Measurements from ENCODE around the gene PKD1. TPM values are rescaled to one million over a fixed set of nuclear protein-coding genes. Genes with fewer than 3 reads are reported as not detected.
"Not testable (repeated sequence)": the region's sequence is repeated elsewhere in the genome, so short reads cannot be mapped to it uniquely, and the experiment has no call there.

PKD1 gene
- total RNA-seq, 3 donors from 2014 or later = 63.9 to 233 (median 80.8) TPM

DNA sequence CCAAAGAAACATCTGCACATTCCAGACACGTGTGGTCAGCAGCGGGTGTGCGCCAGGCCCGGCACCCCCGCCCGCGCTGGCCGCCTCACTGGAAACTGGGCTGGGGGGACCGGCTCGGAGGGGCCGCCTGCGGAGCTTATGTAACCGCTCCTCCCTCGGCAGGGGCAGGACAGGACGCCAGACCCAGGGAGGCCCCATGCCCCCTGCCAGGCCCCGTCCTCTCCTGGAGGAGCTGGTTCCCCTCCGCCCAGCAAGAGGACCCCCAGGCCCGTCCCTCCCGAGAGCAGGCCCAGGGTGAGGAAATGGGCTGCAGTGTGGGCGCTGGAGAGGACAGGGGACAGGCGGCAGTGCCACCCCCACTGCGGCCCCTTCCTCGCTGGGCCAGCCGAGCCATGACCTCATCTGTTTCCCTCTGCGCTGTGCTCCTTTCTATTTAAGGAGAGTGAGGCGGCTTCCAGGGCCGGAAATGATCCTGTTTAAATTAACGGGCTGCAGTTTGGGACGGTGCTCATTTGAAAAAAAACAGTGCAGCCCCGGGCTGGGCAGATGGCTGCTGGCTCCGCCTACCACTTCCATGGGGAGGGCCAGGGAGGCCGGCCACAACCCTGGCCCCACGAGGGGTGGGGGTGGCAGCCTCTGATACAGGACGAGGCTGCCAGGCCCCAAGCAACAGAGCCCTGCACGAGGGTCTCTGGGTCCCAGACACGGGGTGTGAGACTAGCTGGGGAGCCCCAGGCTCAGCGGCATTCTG, 10.8 kb downstream of the PKD1 start:
- ATAC-seq; H3K4me3 ChIP-seq; H3K36me3 ChIP-seq (ENCODE audit: low read depth); H3K9me3 ChIP-seq; intact Hi-C loops (cut with DNase I, micrococcal nuclease): not testable (repeated sequence)
- peaks cover 24% of the 10 kb centered on the region for H3K4me1 ChIP-seq (ENCODE audit: low read depth)
- peak in 2 of 3 donors; percentile 54 to 60 for DNase-seq

DNA sequence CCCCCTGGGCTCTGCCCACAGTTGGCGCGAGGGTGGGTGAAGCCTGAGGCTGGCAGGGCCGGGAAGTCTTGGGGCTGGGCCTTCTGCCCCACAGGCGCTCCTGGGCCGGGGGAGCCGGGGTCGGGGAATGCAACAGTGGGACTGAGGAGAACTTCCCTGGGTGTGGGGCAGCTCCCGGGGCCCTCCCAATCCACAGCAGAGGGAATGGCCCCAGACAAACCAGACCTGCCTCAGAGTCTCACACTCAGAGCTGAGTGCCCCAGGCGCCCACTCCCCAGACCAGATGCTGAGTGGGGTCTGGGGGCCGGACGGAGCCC, 11.4 kb downstream of the PKD1 start:
- peaks cover 24% of the 10 kb centered on the region for H3K4me1 ChIP-seq (ENCODE audit: low read depth)
- DNase-seq; ATAC-seq; H3K4me3 ChIP-seq; intact Hi-C loops (cut with DNase I, micrococcal nuclease); H3K36me3 ChIP-seq (ENCODE audit: low read depth); H3K9me3 ChIP-seq: not testable (repeated sequence)

DNA sequence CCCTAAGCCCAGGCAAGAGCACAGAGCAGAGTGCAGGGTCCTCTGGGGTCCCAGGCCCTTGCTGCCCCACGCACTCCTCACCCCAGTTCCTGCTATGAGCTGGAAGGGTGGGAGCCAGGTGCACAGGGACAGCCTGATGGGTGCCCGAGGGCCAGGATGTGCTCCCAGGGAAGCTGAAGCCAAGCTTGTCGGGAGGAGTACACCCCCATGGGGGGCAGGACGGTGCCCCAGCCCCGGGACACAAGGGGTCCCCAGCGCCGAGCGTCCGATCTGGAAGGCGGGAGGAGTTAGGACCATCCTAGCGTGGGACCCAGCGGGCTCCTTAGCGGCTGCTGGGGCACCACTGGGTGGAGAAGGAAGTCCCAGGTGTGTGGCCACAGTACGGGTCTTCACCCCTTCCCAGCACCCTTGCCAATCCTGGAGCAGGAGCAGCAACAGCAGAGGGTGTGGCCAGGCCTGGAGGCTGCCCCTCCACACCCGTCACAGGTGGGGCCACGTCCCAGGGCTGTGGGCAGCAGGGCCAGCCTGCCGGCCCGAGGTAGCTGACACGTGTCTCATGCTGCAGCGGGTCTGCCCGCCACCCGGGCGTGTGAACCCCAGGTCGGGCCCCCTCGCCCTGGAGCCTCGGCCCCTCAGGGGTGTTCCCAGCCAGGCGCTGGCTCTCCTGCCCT, 11.9 kb downstream of the PKD1 start:
- H3K9me3 ChIP-seq; DNase-seq; intact Hi-C loops (cut with DNase I, micrococcal nuclease); H3K36me3 ChIP-seq (ENCODE audit: low read depth); H3K4me3 ChIP-seq: not testable (repeated sequence)
- peak; percentile 6 for ATAC-seq
- peaks cover 23% of the 10 kb centered on the region for H3K4me1 ChIP-seq (ENCODE audit: low read depth)

DNA sequence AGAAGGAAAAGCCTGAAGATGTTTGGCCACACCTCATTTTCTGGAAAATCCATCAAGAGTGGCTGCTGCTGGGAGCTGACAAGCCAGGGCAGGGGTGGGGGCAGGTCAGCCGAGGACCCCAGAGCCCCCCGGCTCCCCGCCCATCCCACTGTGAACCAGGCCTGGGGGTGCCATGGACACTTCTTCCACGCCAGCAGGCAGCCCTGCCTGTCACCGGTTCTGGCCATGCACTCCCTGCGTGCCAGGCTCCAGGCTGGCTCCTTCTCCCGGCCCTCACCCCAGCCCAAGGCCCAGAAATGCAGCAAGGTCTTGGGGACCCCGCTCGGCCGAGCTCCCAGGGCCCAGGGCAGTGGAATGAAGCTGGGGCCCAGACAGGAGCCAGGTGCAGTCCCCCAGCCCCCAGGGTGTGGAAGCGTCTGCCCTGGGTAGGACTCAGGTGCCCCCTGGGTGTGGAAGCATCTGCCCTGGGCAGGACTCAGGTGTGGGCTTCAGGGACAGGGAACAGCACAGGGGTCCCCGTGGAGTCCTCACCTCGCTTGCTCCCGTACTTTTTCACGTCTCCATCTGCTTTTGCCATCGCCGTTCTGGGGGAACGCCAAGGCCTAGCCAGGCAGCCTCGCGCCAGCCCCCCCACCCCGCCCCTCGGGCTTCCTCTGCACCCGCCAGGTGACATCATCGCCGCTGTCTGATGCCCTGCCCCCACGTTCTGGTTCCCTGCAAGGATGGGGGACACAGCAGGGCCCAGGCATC, 12.6 kb downstream of the PKD1 start:
- H3K36me3 ChIP-seq (ENCODE audit: low read depth); H3K9me3 ChIP-seq; intact Hi-C loops (cut with DNase I, micrococcal nuclease); ATAC-seq; H3K4me3 ChIP-seq; DNase-seq: not testable (repeated sequence)
- peaks cover 17% of the 10 kb centered on the region for H3K4me1 ChIP-seq (ENCODE audit: low read depth)

DNA sequence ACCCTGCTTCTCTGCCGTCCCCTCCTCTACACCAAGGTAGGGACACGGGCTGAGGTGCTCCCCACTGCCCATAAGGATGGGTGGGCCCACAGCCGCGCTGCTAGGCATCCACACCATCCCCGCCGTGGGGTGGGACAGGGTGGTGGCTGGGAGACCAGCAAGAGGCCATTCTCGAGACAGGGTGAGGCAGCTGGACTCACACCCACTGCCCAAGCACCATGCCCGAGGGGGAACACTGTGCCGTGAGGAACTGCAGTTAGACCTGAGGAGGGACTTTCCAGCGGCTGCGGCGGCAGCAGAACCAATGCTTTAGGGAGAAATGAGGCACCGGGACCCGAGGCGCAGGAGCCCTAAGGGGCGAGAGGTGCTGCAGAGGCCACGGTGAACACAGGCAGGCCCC, 13.3 kb downstream of the PKD1 start:
- H3K4me3 ChIP-seq = no peak overlapping the region
- H3K9me3 ChIP-seq = no peaks in the 10 kb centered on the region
- intact Hi-C loops (cut with DNase I, micrococcal nuclease) = no loop called here
- ATAC-seq (no peak), DNase-seq (no peak)
- peaks cover 17% of the 10 kb centered on the region for H3K4me1 ChIP-seq (ENCODE audit: low read depth)
- H3K36me3 ChIP-seq (ENCODE audit: low read depth) = no peaks in the 10 kb centered on the region
- TF ChIP-seq, protein P1, sequence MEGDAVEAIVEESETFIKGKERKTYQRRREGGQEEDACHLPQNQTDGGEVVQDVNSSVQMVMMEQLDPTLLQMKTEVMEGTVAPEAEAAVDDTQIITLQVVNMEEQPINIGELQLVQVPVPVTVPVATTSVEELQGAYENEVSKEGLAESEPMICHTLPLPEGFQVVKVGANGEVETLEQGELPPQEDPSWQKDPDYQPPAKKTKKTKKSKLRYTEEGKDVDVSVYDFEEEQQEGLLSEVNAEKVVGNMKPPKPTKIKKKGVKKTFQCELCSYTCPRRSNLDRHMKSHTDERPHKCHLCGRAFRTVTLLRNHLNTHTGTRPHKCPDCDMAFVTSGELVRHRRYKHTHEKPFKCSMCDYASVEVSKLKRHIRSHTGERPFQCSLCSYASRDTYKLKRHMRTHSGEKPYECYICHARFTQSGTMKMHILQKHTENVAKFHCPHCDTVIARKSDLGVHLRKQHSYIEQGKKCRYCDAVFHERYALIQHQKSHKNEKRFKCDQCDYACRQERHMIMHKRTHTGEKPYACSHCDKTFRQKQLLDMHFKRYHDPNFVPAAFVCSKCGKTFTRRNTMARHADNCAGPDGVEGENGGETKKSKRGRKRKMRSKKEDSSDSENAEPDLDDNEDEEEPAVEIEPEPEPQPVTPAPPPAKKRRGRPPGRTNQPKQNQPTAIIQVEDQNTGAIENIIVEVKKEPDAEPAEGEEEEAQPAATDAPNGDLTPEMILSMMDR (IDR thresholded peaks at IDR 0.05) = no peak

DNA sequence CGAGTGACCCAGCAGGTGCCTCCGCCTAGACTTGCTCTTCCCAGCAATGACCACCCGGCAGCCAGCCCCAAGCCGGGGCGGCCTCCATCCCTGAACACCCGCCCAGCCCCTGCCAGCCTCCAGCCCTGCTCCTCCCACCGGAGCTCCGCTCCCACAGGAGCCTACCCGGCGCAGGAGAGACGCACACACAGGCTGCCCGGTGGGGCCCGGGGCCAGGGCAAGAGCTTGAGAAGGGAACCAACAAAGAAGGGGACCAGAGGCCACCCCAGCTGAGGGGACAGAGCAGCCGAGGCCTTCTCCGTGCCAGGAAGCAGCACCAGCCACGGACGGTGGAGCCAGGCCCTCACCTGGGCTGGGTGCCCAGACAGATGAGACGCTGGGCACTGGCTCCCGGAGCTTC, 13.8 kb downstream of the PKD1 start:
- TF ChIP-seq, protein P1 (IDR thresholded peaks at IDR 0.05) = no peak
- intact Hi-C loops (cut with DNase I, micrococcal nuclease) = no loop called here
- H3K4me1 ChIP-seq (ENCODE audit: low read depth) = peaks cover 16% of the 10 kb centered on the region
- no peak overlapping the region for H3K4me3 ChIP-seq
- DNase-seq = no peak
- no peak for ATAC-seq
- no peaks in the 10 kb centered on the region for H3K9me3 ChIP-seq
- H3K36me3 ChIP-seq (ENCODE audit: low read depth) = no peaks in the 10 kb centered on the region

DNA sequence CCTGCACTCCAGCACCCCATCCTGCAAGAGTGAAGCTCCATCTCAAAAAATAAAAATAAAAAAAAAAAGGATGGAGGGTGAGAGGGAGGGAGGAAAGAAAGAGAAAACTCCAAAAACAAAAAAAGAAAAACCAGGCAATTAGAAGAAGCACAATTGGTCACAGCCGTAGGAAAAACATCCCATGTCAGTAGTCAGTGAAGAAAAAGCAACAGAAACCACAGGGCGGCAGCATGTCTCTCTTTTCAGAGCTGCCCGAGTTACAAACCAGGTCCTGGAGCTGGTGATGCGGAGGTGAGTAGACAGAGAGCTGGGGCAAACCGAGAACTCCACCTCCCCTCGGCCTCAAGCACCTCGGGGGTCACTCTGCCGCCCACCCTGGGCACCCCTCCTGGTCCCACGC, 14.4 kb downstream of the PKD1 start:
- H3K36me3 ChIP-seq (ENCODE audit: low read depth); H3K4me3 ChIP-seq; intact Hi-C loops (cut with DNase I, micrococcal nuclease); H3K9me3 ChIP-seq: not testable (repeated sequence)
- ATAC-seq (peak; percentile 32), DNase-seq (peak in 1 of 3 donors; percentile 49)
- peaks cover 13% of the 10 kb centered on the region for H3K4me1 ChIP-seq (ENCODE audit: low read depth)

DNA sequence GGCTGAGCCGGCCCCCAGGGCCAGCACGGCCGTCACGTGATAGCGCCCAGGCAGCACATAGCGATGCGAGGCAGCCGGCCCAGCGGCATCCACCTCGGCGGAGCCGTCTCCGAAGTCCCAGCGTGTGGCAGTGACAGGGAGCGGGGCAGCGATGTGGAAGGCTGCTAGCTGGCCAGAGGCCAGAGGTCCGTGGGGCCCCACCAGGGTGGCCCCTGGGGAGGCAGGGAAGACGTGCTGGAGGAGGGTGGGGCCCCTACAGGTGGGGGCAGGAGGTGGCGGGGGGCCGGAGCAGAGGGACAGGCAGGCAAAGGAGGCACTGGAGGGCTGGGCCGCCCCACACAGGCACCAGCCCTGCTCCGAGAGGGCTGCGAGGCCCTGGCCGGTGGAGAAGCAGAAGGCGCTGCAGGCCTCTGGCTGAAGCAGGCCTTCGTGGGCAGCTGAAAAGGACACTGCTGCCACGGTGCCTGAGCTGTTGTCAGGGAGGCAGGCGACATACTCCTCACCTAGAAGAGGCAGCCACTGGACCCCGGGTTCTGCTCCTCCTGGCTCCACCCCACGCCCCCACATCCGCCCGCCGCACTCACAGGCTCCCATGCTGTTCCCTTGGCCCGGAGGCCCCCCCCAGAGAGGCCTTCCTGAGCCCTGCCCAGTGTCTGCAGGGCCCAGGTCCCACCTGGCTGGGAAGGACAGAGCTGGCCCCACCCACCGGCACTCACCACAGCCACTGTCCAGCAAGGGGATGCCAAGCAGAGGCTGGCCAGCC, 17.6 kb downstream of the PKD1 start:
- DNase-seq; ATAC-seq; H3K4me3 ChIP-seq; H3K9me3 ChIP-seq; H3K4me1 ChIP-seq (ENCODE audit: low read depth); H3K36me3 ChIP-seq (ENCODE audit: low read depth); intact Hi-C loops (cut with DNase I, micrococcal nuclease): not testable (repeated sequence)

DNA sequence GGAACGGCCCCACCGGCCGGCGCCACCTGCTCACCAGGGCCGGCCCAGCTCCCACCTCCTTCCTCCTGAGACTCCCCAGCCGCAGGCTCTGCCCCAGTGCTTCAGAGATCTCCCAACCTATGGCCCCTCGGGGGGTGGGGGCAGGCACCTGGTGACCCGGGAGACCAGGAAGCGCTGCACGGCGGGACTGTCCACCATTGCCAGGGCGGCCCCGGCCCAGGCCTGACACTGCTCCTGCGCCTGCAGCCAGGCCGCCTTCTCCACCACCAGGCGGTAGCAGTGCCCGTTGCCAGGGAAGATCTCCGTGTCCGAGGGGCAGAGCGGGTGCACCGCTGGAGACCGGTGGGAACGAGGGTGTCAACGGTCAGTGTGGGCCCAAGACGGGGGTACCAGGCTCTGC, 18.4 kb downstream of the PKD1 start:
- H3K36me3 ChIP-seq (ENCODE audit: low read depth); H3K4me3 ChIP-seq; intact Hi-C loops (cut with DNase I, micrococcal nuclease); DNase-seq; H3K4me1 ChIP-seq (ENCODE audit: low read depth); ATAC-seq; H3K9me3 ChIP-seq: not testable (repeated sequence)

DNA sequence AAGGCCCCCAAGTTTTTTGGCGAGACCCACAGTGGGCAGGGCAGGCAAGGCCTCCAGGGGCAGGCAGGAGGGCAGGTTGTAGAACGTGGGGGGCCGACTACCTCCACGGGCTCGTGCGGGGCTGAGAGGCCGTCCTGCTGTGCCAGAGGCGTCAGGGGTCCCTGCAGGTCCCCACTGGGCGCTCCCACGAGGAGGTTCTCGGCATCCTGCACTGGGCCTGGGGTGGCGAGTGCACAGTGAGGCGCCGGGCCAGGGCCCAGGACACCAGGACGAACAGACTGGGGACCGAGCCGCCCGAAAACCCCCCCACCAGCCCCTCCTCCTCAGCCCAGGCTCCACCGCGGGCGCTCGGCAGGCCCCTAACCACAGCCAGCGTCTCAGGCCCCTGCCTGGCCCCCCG, 19.3 kb downstream of the PKD1 start:
- intact Hi-C loops (cut with DNase I, micrococcal nuclease); DNase-seq; H3K36me3 ChIP-seq (ENCODE audit: low read depth); H3K9me3 ChIP-seq; H3K4me1 ChIP-seq (ENCODE audit: low read depth); H3K4me3 ChIP-seq; ATAC-seq: not testable (repeated sequence)

Data from mucosa of descending colon (tissue), 3 donors.